SIG-M5 treated with dmso at 0.1 percent for 504 hours (cell line): ENCODE results near the gene DARS1.

Experiments
- DNase-seq: peaks from one replicate; lab custom pipeline; 2025; ENCODE audit not compliant: unreplicated experiment; lab: John Stamatoyannopoulos, UW

Gene DARS1

DNA sequence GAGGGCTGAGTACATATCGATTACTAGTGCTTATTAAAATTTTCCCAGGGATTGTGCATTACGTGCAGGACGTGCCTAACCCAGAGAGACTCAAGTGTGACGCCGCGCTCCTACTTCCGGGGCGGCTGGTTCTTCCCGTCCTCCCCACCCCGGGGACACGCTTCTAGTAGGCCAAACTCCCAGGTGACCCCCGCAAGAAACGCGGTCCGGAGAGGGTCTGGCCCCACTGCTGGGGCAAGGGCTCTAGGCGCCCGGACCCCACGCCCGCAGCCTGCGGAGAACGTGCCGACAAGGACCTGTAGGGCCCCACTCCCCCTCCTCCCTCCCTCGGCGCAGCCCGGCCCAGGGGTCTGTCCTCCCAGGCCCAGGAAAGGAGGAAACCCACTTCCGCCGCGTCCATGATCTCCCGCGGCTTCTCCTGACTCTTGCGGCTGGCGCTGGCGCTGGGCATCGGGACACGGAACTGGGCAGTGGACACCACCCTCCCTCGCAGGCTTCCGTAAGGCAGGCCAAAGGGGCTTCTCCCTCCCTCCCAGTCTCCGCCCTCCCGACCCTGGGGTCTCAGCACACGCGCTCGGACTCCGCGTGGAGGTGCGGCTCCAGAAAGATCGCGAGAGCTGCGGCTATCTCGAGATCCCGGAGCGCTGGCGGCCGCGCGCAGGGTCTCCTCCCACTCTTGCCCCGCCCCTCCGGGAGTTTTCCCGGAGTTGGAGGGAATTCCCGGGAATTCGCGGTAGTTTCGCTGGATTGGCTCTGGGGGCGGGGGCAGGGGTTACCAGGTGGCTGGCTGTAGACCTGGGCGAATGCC lies at the start of gene DARS1:
DARS1 (minus strand) TSS at position 609 of the 808 bp plus-strand sequence; CDS start at position 451, 158 bp downstream.
- peak; percentile 91 for DNase-seq

DNA sequence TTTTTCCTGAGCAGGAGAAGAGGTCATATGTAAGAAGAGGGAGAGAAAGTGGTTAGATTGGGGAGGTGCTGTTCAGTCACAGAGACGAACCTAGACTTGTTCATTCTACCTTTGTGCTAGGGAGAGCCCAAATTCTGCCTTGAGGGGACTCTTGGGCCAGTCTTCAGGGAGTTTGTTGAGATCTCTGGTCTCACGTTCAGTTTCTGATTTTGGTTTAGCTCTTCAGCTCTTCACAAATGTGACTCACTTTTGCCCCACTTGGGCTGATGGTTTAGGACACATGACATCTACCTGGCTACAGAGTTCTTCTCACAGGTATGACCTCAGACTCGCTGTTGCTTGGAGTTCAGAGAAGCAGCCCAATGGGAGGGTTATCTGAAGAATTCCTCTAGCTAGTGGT lies 49.2 kb upstream of the DARS1 start:
- no peak for DNase-seq

DNA sequence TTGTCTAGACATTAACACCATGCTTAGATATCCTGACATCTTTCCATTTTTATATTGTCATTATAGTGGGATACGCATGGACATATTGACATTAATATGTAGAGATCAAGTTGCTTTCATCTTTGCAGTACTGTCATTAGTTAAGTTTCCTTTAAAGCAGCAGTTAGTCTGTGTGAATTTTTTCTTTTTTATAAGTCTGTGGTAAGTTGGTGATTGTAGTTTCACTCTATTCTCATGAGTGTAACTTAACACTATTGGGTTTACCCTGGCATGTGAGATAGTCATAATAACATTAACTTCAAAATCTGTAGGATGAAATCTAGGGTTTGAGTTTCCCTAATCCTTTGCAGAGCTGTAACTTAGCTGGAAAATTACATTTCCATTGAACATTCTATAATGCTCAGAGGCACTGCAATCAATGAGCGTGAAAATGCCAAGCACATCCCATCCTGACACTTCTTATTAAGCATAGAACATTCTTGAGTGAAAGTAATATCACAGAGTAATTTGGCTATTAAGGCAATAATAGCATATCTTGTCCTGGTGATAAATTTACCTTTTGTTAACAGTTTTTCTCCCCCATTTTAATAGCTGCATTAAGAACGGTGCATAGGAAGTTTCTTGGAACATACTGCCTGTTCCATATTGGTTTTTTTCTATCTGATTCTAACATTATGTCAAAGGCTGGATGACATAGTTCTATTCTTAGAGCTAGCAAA lies 47.5 kb upstream of the DARS1 start:
- no peak for DNase-seq

DNA sequence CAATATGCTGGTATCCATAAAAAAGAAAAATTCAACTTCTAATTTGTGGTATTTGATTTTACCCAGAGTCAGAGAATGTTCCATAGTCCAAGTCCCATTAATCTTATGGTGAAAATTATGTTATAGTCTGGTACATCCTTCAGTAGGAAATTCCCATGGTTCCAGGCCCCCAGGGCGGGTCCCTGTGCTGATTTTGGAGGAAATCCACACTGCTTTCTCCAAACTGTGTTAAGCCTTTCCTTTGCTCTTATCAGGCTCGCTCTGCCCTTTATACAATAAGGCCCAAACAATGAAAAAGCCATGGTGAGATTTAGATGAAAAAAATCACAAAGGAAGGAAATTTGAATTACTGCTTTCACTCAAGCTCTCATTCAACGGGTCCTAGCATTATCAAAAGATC lies 46.8 kb upstream of the DARS1 start:
- no peak for DNase-seq

DNA sequence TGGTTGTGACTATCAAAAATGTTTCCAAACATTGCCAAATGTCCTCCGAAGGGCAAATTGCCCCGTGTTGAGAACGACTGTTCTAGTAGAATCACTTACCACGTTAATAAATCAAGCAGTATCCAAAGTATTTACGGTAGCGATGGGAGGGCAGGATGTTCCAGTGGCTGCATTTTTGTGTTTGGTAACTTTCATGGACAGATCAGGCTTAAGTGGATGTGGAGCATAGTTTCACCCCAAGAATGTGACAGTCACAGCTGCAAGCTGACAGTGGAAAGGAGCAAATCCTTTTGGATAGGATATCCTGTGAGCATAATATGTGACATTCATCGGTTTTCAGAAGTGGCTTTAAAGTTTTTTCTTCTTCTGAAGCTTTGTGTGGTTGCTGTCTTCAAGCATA lies 46.3 kb upstream of the DARS1 start:
- no peak for DNase-seq

DNA sequence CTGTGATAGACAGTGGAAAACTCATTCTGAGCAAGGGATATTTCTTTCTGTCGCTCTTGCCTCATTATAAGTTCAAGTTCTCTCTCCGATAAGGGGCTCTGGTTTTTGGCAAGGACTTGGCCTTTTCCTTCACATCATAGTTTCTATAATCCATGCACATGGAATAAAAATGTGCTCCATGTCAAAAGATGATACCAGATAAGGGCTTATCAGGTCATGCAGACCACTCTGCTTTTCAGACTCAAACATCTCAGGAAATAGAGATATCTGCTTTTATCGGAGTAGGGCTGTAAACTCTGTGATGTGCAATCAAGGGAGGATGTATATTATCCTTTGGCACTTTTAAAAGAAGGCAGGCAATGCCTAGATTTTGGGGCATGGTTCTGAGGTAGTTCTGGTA lies 45.0 kb upstream of the DARS1 start:
- DNase-seq, result no peak

DNA sequence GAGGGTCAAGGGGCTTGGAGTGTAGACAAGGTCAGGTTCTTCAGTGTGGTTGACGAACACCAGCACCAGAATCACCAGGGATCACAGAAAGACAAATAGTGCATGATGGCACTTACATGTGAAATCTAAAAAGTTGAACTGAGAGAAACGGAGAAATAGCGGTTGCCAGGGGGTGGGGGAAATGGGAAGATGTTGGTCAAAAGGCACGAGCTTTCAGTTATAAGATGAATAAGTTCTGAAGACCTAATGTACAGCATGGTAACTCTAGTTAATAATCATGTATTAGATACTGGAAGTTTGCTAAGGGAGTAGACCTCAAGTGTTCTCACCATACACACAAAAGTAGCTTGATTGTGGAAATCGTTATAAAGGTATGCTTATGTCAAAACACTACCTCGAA lies 43.7 kb upstream of the DARS1 start:
- no peak for DNase-seq

DNA sequence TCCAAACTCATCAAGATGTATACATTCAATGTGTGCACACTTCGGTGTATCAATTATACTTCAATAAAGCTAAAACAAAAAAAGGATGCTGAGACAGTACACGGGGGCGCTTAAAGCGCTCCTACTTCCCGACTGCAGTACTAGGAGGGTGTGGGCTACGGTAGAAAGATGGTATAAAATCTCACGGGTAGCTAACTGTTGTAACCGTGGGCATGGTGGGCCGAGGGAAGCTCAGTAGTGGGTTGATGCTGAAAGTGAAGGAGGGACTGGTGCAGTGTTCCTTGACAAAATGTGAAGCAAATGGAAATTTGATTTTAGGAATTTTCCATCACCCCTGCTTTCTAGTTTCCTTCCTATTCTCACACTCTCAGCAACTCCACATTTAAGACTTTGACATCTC lies 42.6 kb upstream of the DARS1 start:
- DNase-seq, result no peak

DNA sequence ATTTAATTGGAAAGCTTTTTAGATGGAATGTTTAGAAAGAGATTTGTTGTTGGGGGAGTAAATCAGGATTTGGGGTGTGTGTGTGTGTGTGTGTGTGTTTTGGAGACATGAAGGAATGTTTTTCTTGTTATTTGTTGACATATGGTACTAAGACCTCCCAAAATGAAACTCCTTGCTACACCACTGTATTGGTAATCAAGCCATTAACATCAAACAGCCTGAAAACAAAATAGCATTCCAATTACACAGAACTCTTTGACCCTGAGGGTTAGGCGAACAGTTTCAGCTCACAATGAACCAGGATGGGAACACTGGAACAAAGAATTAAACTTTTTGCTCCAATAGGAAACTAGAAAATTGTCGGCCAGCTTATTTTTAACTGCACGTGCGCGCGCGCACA lies 41.7 kb upstream of the DARS1 start:
- DNase-seq, result no peak

DNA sequence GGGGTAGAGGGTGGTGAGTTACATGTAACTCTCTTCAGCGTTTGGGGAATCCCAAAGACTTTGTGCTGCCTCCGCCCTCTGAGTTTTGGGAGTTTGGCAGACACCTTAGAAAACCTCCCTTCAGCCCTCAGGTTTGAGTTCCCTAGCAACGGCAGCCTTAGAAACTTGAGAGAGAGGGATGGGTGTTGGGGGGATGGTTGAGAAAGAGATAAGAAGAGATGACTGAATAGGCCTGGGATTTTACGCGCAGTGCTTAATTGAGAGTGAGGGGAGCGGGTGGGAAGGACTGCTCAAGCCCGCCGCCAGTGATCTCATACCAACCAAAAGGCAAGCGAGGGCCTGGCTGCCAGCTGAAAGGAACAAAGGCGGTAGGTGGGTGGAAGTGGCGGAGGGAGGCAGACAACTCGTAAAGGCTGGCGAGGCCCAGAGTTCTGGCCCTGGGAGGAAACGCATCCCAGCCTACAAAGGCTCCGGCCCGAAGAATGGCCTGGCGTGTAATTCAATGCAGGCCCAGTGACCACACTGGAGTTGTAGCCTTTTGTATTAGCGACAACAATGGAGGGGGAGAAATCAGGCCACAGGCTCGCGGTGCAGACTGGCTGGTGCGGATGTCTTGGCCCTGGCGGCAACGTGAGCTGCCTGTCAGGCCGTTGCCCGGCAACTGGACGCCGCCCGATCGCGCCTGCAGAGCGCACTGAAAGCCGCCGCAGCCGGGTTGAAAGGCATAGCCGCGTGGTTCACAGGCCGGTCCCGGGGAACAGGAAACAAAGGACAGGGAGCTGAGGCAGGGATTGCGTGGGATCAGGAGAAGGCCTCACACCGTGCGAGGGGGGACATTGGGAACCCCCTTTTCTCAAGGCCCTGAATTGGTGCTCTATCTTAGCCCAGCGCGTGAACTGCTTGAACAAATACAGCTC lies 39.9 kb upstream of the DARS1 start:
- no peak for DNase-seq

DNA sequence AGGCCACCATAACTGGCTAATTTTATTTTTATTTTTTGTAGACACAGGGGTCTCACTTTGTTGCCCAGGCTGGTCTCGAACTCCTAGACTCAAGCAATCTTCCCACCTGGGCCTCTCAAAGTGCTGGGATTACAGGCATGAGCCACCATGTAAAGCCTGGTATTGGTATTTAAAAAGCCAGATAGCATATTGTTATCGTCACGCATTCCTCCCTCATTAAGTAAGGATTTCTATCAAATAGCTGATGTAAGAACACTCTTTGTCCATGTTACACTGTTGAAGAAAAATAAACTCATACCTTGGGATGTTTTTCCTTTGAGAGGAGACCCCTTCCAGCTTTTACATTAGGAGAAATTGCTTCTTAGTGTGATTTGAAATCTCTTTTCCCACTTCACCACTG lies 39.2 kb upstream of the DARS1 start:
- DNase-seq, result no peak

DNA sequence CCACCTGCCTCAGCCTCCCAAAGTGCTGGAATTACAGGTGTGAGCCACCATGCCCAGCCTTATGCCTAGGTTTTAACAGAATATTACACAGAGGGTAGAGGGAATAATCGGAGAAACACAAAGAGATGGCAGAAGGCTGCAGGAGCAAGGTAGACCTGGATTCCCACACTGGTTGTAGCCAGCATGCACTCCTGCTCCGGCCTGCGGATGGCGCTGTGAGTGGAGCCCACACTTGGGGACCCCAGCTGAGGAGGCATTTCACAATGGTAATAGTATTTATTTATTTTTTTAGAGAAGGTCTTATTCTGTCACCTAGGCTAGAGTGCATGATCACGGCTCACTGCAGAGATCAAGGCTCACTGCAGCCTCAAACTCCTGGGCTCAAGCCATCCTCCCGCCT lies 38.8 kb upstream of the DARS1 start:
- DNase-seq, result no peak

DNA sequence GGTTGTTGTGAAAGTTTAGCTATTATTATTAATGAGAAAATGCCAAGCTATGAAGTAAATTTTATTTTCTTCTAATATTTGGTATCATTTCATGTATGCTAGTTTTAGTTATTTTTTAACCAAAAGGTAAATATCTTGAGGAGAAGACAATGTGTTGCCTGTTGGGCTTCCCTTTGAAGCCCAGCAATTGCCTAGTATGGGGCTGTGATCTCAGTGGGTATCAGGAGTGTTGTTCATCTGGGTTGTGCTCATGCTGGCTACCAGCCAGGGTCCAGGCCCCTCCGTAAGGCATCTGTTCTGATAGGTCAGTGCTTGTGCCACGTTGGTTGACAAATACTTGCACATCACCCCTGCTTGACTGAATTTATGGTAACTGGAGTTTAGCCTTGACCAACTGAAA lies 38.0 kb upstream of the DARS1 start:
- DNase-seq, result no peak

DNA sequence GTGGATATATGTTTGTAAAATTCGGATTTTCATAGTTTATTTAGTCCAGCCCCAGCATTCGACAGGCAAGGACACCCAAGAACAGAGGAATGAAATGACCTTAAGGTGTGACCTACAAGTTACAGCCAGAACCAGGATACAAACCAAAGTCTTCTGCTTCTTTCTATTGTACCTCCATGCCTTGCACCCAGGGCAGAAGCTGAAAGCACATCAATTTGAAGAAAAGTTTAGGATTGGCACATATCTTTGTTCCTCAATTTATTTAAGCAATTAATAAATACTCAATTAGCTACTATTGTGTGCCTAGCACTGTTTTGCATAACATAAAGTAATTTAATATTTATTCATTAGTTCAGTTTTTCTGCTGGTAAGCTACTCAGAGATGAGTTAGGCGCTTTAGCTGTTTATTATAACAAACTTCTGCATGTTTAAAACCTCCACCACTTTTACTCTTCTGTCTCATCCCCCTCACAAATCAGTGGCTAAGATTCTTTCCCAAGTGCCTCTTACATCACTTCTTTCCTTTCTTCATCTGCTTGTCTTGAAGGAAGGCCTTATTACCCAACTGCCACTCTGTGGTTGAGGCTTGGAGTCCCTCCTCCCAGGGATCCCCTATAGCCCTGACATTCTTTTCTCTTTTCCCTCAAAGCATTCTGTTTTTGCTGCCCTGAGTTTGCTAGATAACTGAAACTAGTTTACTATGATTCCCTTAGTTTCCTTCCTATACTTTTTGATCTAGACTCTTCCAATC lies 37.1 kb upstream of the DARS1 start:
- peak; percentile 97 for DNase-seq

DNA sequence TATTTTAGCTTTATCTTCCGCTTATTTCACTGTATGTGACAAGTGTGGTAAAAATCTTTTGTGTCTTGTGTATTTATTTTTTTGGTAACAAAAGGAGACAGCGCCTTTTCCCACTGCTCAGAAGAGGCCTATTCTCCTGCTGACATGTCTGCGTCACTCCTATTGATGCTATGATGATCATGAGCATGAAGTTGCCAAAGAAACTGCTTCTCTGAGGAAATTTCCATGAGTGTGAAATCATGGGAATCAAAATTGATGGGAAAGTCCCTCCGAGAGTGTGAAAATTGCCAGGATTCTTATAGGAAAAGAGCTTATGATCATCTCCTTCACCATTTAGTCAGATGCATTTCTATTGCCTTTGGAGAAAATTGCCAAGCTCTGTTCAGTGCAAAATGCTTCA lies 36.5 kb upstream of the DARS1 start:
- no peak for DNase-seq

DNA sequence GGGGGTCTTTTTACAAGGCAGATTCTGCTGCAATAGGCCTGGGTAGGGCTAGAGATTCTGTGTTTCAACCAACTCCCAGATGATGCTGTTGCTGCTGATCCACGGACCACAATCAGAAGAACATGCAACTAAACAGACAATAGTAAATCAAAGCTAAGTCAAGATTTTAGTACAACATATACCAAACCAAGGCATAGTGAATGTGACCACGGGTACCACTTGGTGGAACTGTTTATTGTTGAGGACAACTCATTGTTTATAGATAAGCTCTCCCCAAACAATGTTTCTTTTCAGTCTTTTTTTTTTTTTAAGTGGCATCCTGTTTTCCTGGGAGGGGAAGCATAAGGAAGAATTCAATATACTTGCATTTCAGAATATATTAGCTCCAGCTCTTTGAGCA lies 36.0 kb upstream of the DARS1 start:
- no peak for DNase-seq

DNA sequence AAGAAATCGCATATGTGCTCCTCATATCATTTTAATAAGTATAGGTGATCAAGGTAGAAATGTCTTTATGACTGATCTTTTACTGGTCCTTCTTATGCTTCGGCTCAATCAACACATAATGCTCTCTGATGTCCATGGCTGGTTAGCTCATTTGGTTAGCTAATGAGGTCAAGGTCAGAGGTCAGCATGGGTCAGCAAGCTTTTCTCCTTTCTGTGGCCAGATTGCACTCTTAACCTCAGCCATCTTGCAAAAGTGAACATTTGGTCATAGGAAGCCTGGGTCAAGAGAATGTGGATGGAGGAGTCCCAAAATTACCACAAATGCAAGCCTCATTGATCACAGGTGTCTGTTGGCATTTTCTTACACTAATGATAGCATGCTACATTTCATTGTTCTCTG lies 35.4 kb upstream of the DARS1 start:
- no peak for DNase-seq

DNA sequence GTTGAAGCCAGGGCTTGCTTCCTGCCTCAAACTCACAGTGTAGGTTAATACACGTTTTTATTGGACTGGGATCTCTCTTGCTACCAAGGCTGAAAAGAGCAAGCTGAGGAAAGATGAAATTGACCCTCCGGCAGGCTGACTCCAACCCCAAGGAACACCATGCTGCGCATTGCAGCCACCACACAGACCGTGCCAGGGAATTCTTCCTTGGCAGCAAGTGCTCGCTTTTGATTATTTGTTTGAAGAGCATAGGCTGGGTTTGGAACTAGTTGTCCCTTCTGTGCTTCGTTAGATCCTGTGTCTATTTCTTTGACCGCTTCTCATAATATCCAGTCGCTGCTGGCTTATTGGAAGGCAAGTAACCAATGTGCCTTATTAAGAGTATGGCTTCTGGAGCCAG lies 34.4 kb upstream of the DARS1 start:
- no peak for DNase-seq

DNA sequence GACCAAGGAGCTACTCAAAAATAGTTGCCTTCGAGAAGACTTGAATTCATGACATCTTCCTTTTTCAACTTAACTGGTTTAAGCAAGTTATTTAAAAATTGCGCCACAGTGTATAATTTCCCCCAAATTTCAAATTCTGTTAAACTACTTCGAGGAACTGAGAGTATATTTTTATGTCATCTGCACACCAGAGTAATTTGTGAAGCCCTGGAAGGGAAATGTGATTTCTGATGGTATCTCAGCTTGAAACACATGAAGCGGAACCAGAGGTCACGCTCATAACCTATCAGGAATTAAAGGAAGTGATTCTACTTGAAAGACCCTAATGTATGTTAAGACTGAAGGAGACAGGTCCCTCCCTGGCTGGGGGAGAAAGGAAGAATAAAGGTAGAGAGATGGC lies 33.9 kb upstream of the DARS1 start:
- DNase-seq, result peak; percentile 90

DNA sequence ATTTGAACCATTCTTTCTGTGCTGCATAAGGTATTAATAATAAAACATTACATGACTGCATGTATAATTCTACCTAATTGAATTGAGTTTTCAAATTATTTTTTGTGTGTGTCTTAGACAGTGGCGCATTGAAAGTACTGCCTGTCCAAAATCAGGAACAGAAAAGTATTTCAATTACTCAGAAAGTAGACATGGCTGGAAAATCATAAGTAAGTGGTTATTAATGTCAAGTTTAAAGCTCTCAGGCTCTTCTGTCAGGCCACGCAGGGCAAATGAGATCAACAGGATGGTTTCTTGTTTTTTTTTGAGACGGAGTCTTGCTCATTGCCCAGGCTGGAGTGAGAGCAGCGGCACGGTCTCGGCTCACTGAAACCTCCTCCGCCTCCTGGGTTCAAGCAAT lies 32.4 kb upstream of the DARS1 start:
- DNase-seq, result no peak

DNA sequence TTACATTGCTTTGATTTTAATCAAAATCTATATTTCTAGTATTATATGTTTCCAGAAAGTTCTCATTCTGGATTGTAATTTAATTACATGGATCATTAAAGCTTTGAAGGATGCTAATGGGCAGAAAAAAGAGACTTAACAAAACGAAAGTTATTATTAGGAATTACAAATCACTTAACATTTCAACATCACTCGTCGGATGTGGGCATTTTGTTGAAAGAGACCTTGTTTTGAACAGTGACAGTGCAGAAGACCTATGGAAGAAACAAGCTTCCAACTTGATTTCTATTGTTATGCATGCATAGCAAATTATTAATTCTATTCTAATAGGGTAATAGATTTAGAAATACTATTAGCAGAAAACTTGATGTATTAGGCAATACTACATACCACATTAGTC lies 31.4 kb upstream of the DARS1 start:
- peak; percentile 47 for DNase-seq
